Hippocampal formation (tissue), 2 donors: ENCODE data around the gene PLXNA2.

Source experiments
- DNase-seq, 2 donors: peaks; one replicate each; lab custom pipeline; 2025; lab: John Stamatoyannopoulos, UW

Gene PLXNA2

GRCh38 chr1:208164609-208165008 is 79.6 kb downstream of the PLXNA2 start:
- DNase-seq = no peak

GRCh38 chr1:208163539-208163938 is 80.6 kb downstream of the PLXNA2 start:
- DNase-seq = no peak

- no peak for DNase-seq
These were observed 81.3 kb downstream of the PLXNA2 start for GRCh38 chr1:208162903-208163302.

GRCh38 chr1:208161656-208162375 is 82.4 kb downstream of the PLXNA2 start:
- DNase-seq = no peak

GRCh38 chr1:208161005-208161404 is 83.2 kb downstream of the PLXNA2 start:
- no peak for DNase-seq

GRCh38 chr1:208160259-208160819 is 83.8 kb downstream of the PLXNA2 start:
- DNase-seq = no peak

GRCh38 chr1:208159555-208160258 is 84.5 kb downstream of the PLXNA2 start:
- no peak for DNase-seq

GRCh38 chr1:208158640-208159554 is 85.3 kb downstream of the PLXNA2 start:
- DNase-seq = no peak

GRCh38 chr1:208157769-208158168 is 86.4 kb downstream of the PLXNA2 start:
- DNase-seq = no peak

GRCh38 chr1:208156741-208157140 is 87.4 kb downstream of the PLXNA2 start:
- DNase-seq = no peak

- DNase-seq = no peak
These were observed 87.9 kb downstream of the PLXNA2 start for GRCh38 chr1:208156310-208156709.

- no peak for DNase-seq
These were observed 89.2 kb downstream of the PLXNA2 start for GRCh38 chr1:208154679-208155642.

GRCh38 chr1:208154040-208154439 is 90.1 kb downstream of the PLXNA2 start:
- no peak for DNase-seq

GRCh38 chr1:208153386-208153785 is 90.8 kb downstream of the PLXNA2 start:
- no peak for DNase-seq

- no peak for DNase-seq
These were observed 92.2 kb downstream of the PLXNA2 start for GRCh38 chr1:208151728-208152598.

- DNase-seq = no peak
These were observed 93.2 kb downstream of the PLXNA2 start for GRCh38 chr1:208150833-208151458.

- no peak for DNase-seq
These were observed 94.2 kb downstream of the PLXNA2 start for GRCh38 chr1:208149776-208150514.

GRCh38 chr1:208149213-208149612 is 95.0 kb downstream of the PLXNA2 start:
- no peak for DNase-seq

GRCh38 chr1:208148380-208148779 is 95.8 kb downstream of the PLXNA2 start:
- no peak for DNase-seq
